HL-60/S4 (cell line): ENCODE results near the gene CEMIP.

Source experiments
- in situ Hi-C: fragments of 300-500 bp; cut with MboI; formaldehyde crosslinking; loops from 2 replicates; pipeline ENCODE4 v1.14.3; 2022; ENCODE audit warnings: low sequenced_read_pairs

Gene CEMIP

GRCh38 chr15:80838666-80839065 lies 59.5 kb downstream of the CEMIP start:
- in situ Hi-C loops: loop anchor here (25.0 kb wide), 1 partner anchor 424 kb away; no protein-coding TSS in a partner anchor

GRCh38 chr15:80839764-80840130 lies 60.6 kb downstream of the CEMIP start:
- in situ Hi-C loops: loop anchor here (25.0 kb wide), 1 partner anchor 423 kb away; no protein-coding TSS in a partner anchor

GRCh38 chr15:80840182-80841130 lies 61.3 kb downstream of the CEMIP start:
- in situ Hi-C loops: loop anchor here (25.0 kb wide), 1 partner anchor 422 kb away; no protein-coding TSS in a partner anchor

GRCh38 chr15:80841541-80841940 lies 62.4 kb downstream of the CEMIP start:
- in situ Hi-C loops: loop anchor here (25.0 kb wide), 1 partner anchor 421 kb away; no protein-coding TSS in a partner anchor

- in situ Hi-C loops: loop anchor here (25.0 kb wide), 1 partner anchor 418 kb away; no protein-coding TSS in a partner anchor
These were observed 65.0 kb downstream of the CEMIP start for GRCh38 chr15:80844011-80844732.

- in situ Hi-C loops: loop anchor here (25.0 kb wide), 1 partner anchor 416 kb away; no protein-coding TSS in a partner anchor
These were observed 67.1 kb downstream of the CEMIP start for GRCh38 chr15:80846031-80846815.

- in situ Hi-C loops: loop anchor here (25.0 kb wide), 1 partner anchor 413 kb away; no protein-coding TSS in a partner anchor
These were observed 70.1 kb downstream of the CEMIP start for GRCh38 chr15:80849308-80849707.

- in situ Hi-C loops: no loop called here
These were observed 71.8 kb downstream of the CEMIP start for GRCh38 chr15:80850941-80851451.

GRCh38 chr15:80852676-80853075 lies 73.5 kb downstream of the CEMIP start:
- in situ Hi-C loops: no loop called here

GRCh38 chr15:80854104-80854503 lies 74.9 kb downstream of the CEMIP start:
- in situ Hi-C loops: no loop called here

- in situ Hi-C loops: no loop called here
These were observed 76.0 kb downstream of the CEMIP start for GRCh38 chr15:80855206-80855605.

- in situ Hi-C loops: no loop called here
These were observed 77.2 kb downstream of the CEMIP start for GRCh38 chr15:80856400-80856799.

GRCh38 chr15:80856809-80857377 lies 77.7 kb downstream of the CEMIP start:
- in situ Hi-C loops: no loop called here

GRCh38 chr15:80861731-80862170 lies 82.6 kb downstream of the CEMIP start:
- in situ Hi-C loops: no loop called here

- in situ Hi-C loops: no loop called here
These were observed 85.5 kb downstream of the CEMIP start for GRCh38 chr15:80864666-80865065.

GRCh38 chr15:80866936-80867335 lies 87.8 kb downstream of the CEMIP start:
- in situ Hi-C loops: no loop called here

GRCh38 chr15:80870366-80870765 lies 91.2 kb downstream of the CEMIP start:
- in situ Hi-C loops: no loop called here

GRCh38 chr15:80870893-80871292 lies 91.7 kb downstream of the CEMIP start:
- in situ Hi-C loops: no loop called here

GRCh38 chr15:80871858-80872257 lies 92.7 kb downstream of the CEMIP start:
- in situ Hi-C loops: no loop called here

- in situ Hi-C loops: no loop called here
These were observed 94.3 kb downstream of the CEMIP start for GRCh38 chr15:80873366-80873952.
